ENCODE measurements around the gene TEX14. TPM values are rescaled to one million over a fixed set of nuclear protein-coding genes. Genes with fewer than 3 reads are reported as not detected.

The TEX14 gene
- total RNA-seq, 1 donor from 2014 or later: not detected

DNA sequence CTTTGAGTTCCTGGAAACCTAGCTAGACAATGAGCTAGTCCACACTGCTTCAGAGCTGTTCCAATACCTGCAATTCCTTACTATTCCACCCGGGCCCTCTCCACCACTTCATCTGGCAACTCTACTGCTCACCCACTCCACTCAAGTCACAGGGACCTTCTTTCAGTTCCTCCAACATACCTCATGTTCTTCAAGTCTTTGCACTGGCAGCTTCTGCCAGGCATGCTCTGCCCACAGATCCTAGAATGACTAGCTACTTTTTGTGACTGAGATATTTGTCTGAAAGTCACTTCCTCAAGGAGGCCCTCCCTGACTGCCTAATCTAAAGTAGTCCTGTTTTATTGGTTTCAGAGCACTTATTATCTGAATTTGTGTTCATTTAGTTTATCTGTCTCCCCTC is 86.4 kb downstream of the TEX14 start:
- H3K4me3 ChIP-seq: no peak overlapping the region
- no peaks in the 10 kb centered on the region for H3K36me3 ChIP-seq
- TF ChIP-seq, protein P1, sequence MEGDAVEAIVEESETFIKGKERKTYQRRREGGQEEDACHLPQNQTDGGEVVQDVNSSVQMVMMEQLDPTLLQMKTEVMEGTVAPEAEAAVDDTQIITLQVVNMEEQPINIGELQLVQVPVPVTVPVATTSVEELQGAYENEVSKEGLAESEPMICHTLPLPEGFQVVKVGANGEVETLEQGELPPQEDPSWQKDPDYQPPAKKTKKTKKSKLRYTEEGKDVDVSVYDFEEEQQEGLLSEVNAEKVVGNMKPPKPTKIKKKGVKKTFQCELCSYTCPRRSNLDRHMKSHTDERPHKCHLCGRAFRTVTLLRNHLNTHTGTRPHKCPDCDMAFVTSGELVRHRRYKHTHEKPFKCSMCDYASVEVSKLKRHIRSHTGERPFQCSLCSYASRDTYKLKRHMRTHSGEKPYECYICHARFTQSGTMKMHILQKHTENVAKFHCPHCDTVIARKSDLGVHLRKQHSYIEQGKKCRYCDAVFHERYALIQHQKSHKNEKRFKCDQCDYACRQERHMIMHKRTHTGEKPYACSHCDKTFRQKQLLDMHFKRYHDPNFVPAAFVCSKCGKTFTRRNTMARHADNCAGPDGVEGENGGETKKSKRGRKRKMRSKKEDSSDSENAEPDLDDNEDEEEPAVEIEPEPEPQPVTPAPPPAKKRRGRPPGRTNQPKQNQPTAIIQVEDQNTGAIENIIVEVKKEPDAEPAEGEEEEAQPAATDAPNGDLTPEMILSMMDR (IDR thresholded peaks at IDR 0.05): no peak
- H3K9me3 ChIP-seq: no peaks in the 10 kb centered on the region
- no peak for DNase-seq (ENCODE audit: low spot score in 2 of 2)
- H3K27ac ChIP-seq: no peak overlapping the region
- no peaks in the 10 kb centered on the region for H3K4me1 ChIP-seq
- intact Hi-C loops (cut with DNase I): no loop called here
- H3K27me3 ChIP-seq: no peaks in the 10 kb centered on the region

DNA sequence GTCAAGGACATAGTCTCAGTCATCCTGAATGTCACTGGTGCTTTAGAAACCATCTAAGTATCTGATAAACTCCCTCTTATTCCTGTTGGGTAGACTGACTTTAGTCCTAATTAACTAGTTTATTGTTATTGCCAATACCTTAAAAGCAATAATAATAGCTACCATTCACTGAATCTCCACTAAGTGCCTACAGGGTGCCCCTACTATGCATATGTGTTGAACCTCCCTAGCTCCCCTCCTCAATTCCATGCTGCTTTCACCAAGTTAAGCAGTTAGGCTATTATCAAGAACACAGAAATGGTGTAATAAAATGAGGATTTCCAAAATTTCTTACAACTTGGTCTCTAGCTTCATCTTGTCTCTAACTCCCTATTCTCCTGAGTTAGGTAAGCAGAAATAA is 89.9 kb downstream of the TEX14 start:
- DNase-seq (ENCODE audit: low spot score in 2 of 2): no peak
- H3K27me3 ChIP-seq: no peaks in the 10 kb centered on the region
- no peaks in the 10 kb centered on the region for H3K9me3 ChIP-seq
- no peaks in the 10 kb centered on the region for H3K4me1 ChIP-seq
- intact Hi-C loops (cut with DNase I): no loop called here
- no peaks in the 10 kb centered on the region for H3K36me3 ChIP-seq
- no peak overlapping the region for H3K4me3 ChIP-seq
- TF ChIP-seq, protein P1 (IDR thresholded peaks at IDR 0.05): no peak
- H3K27ac ChIP-seq: no peak overlapping the region

DNA sequence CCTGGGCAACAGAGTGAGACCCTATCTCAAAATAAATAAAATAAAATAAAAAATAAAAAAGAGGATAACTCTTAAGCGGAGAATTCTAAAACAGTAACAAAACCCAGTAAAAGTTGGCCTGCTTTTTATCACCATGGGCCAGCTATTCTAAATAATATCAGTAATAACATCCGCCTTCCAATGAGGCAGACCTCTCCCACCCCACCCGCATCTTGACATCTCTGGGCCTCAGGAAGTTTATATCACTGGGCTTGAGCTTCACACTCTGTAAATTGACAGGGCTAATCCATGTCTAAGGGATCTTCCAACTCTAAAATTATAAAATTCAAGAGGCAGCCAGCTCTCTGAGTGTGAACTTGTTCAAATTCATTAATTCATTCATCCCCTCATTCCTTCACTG is 94.5 kb downstream of the TEX14 start:
- Histone ChIP-seq H3K27me3 (no peaks in the 10 kb centered on the region), H3K4me1 (no peaks in the 10 kb centered on the region), H3K36me3 (no peaks in the 10 kb centered on the region), H3K27ac (no peak overlapping the region), H3K4me3 (no peak overlapping the region), H3K9me3 (no peaks in the 10 kb centered on the region)
- DNase-seq (ENCODE audit: low spot score in 2 of 2): no peak
- intact Hi-C loops (cut with DNase I): no loop called here
- TF ChIP-seq, protein P1 (IDR thresholded peaks at IDR 0.05): no peak

DNA sequence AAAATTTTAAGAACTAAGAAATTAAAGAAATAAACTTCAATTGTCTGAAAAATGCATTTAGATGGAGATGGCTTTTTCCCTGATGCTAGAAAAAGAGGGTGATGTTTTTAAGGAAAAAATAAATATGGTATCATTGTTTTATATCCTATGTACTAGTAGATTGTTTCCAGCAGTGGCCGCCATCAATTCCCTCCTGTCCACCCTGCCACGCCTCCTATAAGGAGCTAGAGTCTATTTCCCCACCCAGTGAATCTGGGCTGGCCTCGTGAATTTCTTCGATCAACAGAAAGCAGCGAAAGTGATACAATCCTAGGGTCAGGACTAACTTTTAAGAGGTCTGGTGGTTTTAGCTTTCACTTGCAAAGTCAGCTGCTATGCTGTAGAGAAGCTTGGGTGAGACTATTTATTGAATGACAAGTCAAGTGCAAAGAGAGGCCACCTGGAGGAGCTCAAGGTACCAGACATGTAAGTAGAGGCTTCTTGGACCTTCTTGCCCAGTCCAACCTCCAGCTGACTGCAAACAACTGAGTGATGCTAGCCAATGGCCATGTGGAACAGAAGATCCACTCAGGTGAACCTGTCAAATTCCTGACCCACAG is 96.6 kb downstream of the TEX14 start:
- DNase-seq (ENCODE audit: low spot score in 2 of 2): no peak
- no peaks in the 10 kb centered on the region for H3K4me1 ChIP-seq
- TF ChIP-seq, protein P1 (IDR thresholded peaks at IDR 0.05): no peak

DNA sequence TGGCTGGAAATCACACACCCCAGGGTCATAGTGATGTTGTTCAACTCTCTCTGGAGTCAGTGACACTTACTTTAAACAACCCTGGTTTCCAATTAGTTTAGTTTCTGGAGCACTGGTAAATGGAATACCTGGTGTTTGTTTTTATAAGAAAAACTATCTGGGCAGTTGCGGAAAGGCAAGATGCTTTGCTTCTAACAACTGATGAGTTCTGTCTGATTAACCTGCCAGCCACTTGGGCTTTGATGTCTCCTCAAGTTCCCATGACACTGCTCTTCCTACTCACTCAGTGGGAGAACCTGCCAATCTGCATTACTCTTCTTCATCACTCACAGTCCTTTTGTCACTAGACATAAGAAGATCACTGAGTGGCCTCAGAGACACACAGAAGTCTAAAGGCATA is 98.7 kb downstream of the TEX14 start:
- Histone ChIP-seq H3K4me1 (no peaks in the 10 kb centered on the region), H3K27ac (no peak overlapping the region), H3K27me3 (no peaks in the 10 kb centered on the region), H3K9me3 (no peaks in the 10 kb centered on the region), H3K4me3 (no peak overlapping the region), H3K36me3 (no peaks in the 10 kb centered on the region)
- TF ChIP-seq, protein P1 (IDR thresholded peaks at IDR 0.05): no peak
- intact Hi-C loops (cut with DNase I): no loop called here
- DNase-seq (ENCODE audit: low spot score in 2 of 2): no peak

More for the DNA sequence above, 96.6 kb downstream of the TEX14 start:
- H3K27ac ChIP-seq: no peak overlapping the region
- no peaks in the 10 kb centered on the region for H3K27me3 ChIP-seq
- no peaks in the 10 kb centered on the region for H3K9me3 ChIP-seq
- intact Hi-C loops (cut with DNase I): no loop called here
- H3K36me3 ChIP-seq: no peaks in the 10 kb centered on the region
- no peak overlapping the region for H3K4me3 ChIP-seq

DNA sequence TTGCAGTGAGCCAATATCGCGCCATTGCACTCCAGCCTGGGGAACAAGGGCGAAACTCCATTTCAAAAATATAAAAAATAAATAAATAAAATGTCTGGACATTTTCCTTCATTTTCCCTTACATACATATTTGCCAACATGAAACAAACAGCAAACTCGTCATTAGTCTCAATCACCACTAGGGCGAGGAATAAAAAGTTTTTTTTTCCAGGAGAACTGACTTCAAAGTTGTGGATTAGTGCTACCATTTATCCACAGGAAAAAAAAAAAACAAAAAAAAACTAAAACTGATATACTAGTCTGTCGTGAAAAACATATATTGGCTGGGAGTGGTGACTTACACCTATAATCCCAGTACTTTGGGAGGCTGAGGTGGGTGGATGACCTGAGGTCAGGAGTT is 100.4 kb downstream of the TEX14 start:
- intact Hi-C loops (cut with DNase I): no loop called here
- Histone ChIP-seq H3K27me3 (no peaks in the 10 kb centered on the region), H3K36me3 (no peaks in the 10 kb centered on the region), H3K9me3 (no peaks in the 10 kb centered on the region), H3K4me1 (no peaks in the 10 kb centered on the region), H3K4me3 (no peak overlapping the region), H3K27ac (no peak overlapping the region)
- no peak for DNase-seq (ENCODE audit: low spot score in 2 of 2)
- TF ChIP-seq, protein P1 (IDR thresholded peaks at IDR 0.05): no peak

All from ascending aorta (tissue), 2 donors.